Body of pancreas (tissue), 4 donors: ENCODE results near the gene SSU72. TPM values are rescaled to one million over a fixed set of nuclear protein-coding genes. Genes with fewer than 3 reads are reported as not detected.

ENCODE experiments used
- ATAC-seq: fragments of 150-250 bp; one replicate; pipeline ENCODE4 v1.9.1; 2016
- DNase-seq, 4 donors: peaks; one replicate each; pipeline ENCODE4 v3.0.0-alpha.2; 2019
- H3K27ac ChIP-seq, 4 donors: fragments of 200-600 bp; sonication (generic); 1 replicate in 3 of 4; 2 replicates in 1 of 4; pipeline versions ENCODE4 v1.5.1 to v1.6.1; 2016 to 2019; ENCODE audit warnings: mild to moderate bottlenecking in 1 of 4, mixed read lengths in 1 of 4, moderate library complexity in 1 of 4
- H3K27me3 ChIP-seq, 2 donors: fragments of 200-600 bp; sonication (generic); one replicate each; pipeline ENCODE4 v1.6.0; 2016; ENCODE audit warnings: mild to moderate bottlenecking in 1 of 2
- H3K36me3 ChIP-seq, 2 donors: fragments of 200-600 bp; sonication (generic); replicated peaks in 1 of 2; 2 replicates each; pipeline ENCODE4 v1.5.1; 2016; ENCODE audit warnings: low read depth in 2 of 2; ENCODE audit not compliant: insufficient read depth in 1 of 2
- H3K4me1 ChIP-seq: fragments of 200-600 bp; sonication (generic); one replicate; pipeline ENCODE4 v1.6.0; 2016
- H3K4me3 ChIP-seq, 2 donors: fragments of 200-600 bp; sonication (generic); 1 replicate in 1 of 2; 2 replicates in 1 of 2; pipeline ENCODE4 v1.5.1; 2016 to 2019
- H3K9me3 ChIP-seq, 3 donors: fragments of 200-600 bp; sonication (generic); 1 replicate in 2 of 3; 2 replicates in 1 of 3; pipeline ENCODE4 v1.5.1; 2016
- POLR2A ChIP-seq, 3 donors: fragments of 450-650 bp; IDR thresholded peaks; one replicate each; pipeline ENCODE4 v1.6.1; 2016; ENCODE audit warnings: antibody characterized with exemption in 3 of 3, mild to moderate bottlenecking in 2 of 3
- WGBS, 2 donors: methylation state at CpG; one replicate each; pipeline ENCODE4 v1.1.5; 2017; 5-methylcytosine and 5-hydroxymethylcytosine counted together
- intact Hi-C: fragments of 100-400 bp; cut with DNase I; formaldehyde crosslinking; loops from one replicate; pipeline ENCODE4 v1.15.1; 2023
- total RNA-seq, 2 donors: library from RNA; depleted of rRNA; stranded (reverse); fragments of >200 nt; gene quantifications; one replicate each; pipeline ENCODE4 v1.1.0, GENCODE V29; 2016
- TF ChIP-seq, protein P1 (sequence below), 7 experiments: fragments of 450-650 bp in 4 of 7; fragments of 200-600 bp in 3 of 7; sonication (generic) in 3 of 7; IDR thresholded peaks; one replicate each; pipeline ENCODE4 v1.5.1; 2016 to 2019; ENCODE audit warnings: antibody characterized with exemption in 7 of 7

Gene SSU72
- 100 to 1,000 TPM in 1 of 2 donors, 10 to 100 TPM in 1; 82.1 to 113 TPM for total RNA-seq

DNA sequence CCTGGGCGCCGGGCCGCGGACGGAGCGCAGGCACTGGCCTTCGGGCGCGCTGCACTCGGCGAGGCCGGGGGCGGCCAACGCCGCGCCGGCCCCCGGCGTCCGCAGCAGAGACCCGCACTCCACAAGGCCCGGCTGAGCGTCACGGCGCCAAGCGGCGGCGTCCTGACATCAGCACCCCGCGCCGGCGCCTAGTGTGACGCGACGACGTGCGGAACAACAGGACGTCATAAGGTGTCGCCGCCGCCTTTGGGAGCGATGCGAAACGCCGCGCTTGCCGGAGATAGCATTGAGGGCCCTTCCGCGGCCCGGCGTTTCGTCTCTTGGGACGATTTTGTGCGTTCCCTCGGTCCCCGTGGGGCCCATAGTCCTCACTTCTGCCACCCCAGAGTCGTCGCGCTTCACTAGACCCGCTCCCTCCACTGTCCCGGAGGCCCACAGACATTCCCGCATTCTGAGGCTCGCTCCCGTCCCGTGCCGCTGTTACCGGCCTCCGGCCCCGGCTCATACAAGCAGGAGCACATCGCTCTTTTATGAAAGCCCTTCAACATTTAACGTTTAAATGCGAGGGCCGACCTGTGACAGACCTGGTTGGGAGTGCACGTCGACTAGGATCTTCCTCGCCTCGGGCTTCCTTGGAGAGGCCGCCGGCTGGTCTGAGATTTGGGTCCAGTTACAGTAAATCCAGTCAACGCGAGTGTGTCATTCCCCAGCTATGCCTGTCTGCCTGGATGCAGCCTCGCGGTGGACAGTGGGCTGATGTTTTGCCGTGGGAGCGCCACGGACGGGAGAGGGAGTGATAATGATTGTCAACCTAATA is at the start of gene SSU72:
Gene SSU72, minus strand, starts transcription at position 143 of the 817 bp plus-strand sequence. CDS start 306 bp downstream, outside the sequence.
- DNase-seq (peak; percentile 92 to 94 (median 92)), ATAC-seq (peak; percentile 95)
- no peaks in the 10 kb centered on the region for H3K27me3 ChIP-seq
- TF ChIP-seq, protein P1, sequence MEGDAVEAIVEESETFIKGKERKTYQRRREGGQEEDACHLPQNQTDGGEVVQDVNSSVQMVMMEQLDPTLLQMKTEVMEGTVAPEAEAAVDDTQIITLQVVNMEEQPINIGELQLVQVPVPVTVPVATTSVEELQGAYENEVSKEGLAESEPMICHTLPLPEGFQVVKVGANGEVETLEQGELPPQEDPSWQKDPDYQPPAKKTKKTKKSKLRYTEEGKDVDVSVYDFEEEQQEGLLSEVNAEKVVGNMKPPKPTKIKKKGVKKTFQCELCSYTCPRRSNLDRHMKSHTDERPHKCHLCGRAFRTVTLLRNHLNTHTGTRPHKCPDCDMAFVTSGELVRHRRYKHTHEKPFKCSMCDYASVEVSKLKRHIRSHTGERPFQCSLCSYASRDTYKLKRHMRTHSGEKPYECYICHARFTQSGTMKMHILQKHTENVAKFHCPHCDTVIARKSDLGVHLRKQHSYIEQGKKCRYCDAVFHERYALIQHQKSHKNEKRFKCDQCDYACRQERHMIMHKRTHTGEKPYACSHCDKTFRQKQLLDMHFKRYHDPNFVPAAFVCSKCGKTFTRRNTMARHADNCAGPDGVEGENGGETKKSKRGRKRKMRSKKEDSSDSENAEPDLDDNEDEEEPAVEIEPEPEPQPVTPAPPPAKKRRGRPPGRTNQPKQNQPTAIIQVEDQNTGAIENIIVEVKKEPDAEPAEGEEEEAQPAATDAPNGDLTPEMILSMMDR (IDR thresholded peaks at IDR 0.05), result peak in 1 of 7 experiments; percentile 29
- TF ChIP-seq POLR2A (IDR thresholded peaks at IDR 0.05), result peak; percentile 68 to 95 (median 95)
- H3K4me3 ChIP-seq, result peak within 1 kb of the TSS; percentile 99
- WGBS, 2 donors, result 1% methylated on average over 23 to 87 of the region's 87 CpGs
- H3K36me3 ChIP-seq, result no peaks in the 10 kb centered on the region
- no peaks in the 10 kb centered on the region for H3K9me3 ChIP-seq
- peaks cover 37% of the 10 kb centered on the region for H3K4me1 ChIP-seq
- peak within 1 kb of the TSS; percentile 93 to 100 (median 96) for H3K27ac ChIP-seq
- intact Hi-C loops, result no loop called here

DNA sequence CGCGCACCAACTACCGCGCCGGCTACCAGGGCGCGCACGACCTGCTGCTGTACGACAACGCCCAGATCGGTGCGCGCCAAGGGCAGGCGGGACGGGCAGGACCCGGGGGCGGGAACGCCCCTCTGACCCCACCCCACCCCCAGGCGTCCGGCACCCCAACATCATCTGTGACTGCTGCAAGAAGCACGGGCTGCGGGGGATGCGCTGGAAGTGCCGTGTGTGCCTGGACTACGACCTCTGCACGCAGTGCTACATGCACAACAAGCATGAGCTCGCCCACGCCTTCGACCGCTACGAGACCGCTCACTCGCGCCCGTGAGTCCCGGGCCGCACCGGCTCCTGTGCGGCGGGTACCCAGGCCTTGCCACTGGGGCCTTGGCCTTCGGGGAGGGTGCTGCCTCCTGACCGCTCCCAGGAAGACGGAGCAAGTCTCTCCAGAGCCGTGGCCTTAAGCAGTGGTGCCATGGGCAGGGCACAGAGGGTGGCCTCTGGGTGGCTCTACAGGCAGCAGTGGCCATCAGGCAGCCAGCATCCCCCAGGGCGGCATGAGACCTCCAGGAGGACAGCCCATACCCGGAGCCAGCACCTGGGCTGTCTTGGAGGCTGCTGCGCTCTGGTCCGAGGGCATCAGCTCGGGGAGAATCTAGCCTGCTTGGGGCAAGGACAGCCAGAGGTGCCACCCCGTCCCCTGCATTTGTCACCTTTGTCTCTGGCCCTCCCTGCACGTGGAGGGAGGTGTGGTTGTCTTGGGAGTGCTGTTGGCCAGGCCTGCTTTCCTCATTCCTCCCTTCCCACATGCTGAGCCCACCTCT is 49.2 kb upstream of the SSU72 start:
- no peak overlapping the region for H3K4me3 ChIP-seq
- no peaks in the 10 kb centered on the region for H3K27me3 ChIP-seq
- DNase-seq (peak in 1 of 4 donors; percentile 8), ATAC-seq (no peak)
- intact Hi-C loops, result no loop called here
- no peak overlapping the region for H3K27ac ChIP-seq
- no peaks in the 10 kb centered on the region for H3K4me1 ChIP-seq
- no peaks in the 10 kb centered on the region for H3K36me3 ChIP-seq
- H3K9me3 ChIP-seq, result no peaks in the 10 kb centered on the region
- TF ChIP-seq, protein P1 (IDR thresholded peaks at IDR 0.05), result no peak
- TF ChIP-seq POLR2A (IDR thresholded peaks at IDR 0.05), result no peak
- 90% methylated on average over 6 to 38 of the region's 51 CpGs for WGBS, 2 donors

DNA sequence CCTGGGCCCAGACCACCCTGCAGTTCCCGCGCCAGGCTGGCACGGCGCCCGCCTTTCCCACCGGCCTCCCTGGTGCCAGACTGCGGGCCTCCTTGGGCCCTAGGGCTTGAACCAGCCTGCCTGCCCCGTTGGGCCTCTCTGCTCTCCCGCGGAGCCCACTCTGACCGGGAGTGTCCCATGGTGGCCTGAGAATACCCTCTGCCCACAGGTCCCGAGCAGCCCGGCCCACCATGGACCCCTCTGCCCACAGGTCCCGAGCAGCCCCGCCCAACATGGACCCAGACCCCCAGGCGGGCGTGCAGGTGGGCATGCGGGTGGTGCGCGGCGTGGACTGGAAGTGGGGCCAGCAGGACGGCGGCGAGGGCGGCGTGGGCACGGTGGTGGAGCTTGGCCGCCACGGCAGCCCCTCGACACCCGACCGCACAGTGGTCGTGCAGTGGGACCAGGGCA is 48.5 kb upstream of the SSU72 start:
- no peak for TF ChIP-seq POLR2A (IDR thresholded peaks at IDR 0.05)
- TF ChIP-seq, protein P1 (IDR thresholded peaks at IDR 0.05), result no peak
- H3K9me3 ChIP-seq, result no peaks in the 10 kb centered on the region
- no peaks in the 10 kb centered on the region for H3K27me3 ChIP-seq
- no peak overlapping the region for H3K27ac ChIP-seq
- H3K36me3 ChIP-seq, result no peaks in the 10 kb centered on the region
- no peaks in the 10 kb centered on the region for H3K4me1 ChIP-seq
- DNase-seq, result no peak
- WGBS, 2 donors, result 92 to 97% methylated on average over 23 to 33 of the region's 33 CpGs
- intact Hi-C loops, result no loop called here
- no peak overlapping the region for H3K4me3 ChIP-seq
- no peak for ATAC-seq

DNA sequence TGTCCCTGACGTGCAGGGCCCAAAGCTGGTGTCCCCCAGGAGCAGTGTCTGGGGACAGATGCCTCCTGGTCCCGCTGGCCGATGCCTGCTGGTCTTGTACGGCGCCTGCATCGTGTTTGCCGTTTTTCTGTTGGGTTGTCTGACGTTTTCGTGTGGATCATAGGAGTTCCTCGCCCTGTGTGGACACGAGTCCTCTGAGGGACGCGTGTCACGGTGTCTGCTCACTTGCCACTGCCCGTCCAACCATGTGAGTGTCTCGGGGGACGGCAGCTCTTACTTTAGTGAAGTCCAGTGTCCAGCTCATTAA is 48.1 kb upstream of the SSU72 start:
- TF ChIP-seq, protein P1 (IDR thresholded peaks at IDR 0.05), result no peak
- no peak for TF ChIP-seq POLR2A (IDR thresholded peaks at IDR 0.05)
- Histone ChIP-seq H3K4me1 (no peaks in the 10 kb centered on the region), H3K9me3 (no peaks in the 10 kb centered on the region), H3K27me3 (no peaks in the 10 kb centered on the region), H3K4me3 (no peak overlapping the region), H3K27ac (no peak overlapping the region), H3K36me3 (no peaks in the 10 kb centered on the region)
- intact Hi-C loops, result no loop called here
- ATAC-seq (no peak), DNase-seq (no peak)
- 92 to 93% methylated on average over 16 to 17 of the region's 17 CpGs for WGBS, 2 donors
